GM12878 (cell line): Measurements from ENCODE around the gene RBPJ. TPM values are rescaled to one million over a fixed set of nuclear protein-coding genes. Genes with fewer than 3 reads are reported as not detected.
A peak's percentile ranks its signal among the peaks of the same experiment; 100 is the strongest.
"Not testable (repeated sequence)": the region's sequence is repeated elsewhere in the genome, so short reads cannot be mapped to it uniquely, and the experiment has no call there.

Experiments used
- ATAC-seq: fragments of 200-7000 bp; cut with Tn5 transposase; 3 replicates; pipeline ENCODE4 v1.9.1; 2020; ENCODE audit warnings: mild to moderate bottlenecking, moderate library complexity
- BruUV-seq: library from RNA; stranded (reverse); fragments of 400-500 nt; replicated peaks from 2 replicates; lab custom pipeline; 2021; lab: Mats Ljungman, UMichigan
- CTCF ChIA-PET: fragments of 300-600 bp; sonication (Branson Sonifier 250); formaldehyde crosslinking; extraction: SDS; loops from one replicate; lab custom pipeline; 2021; ENCODE audit warnings: inconsistent platforms; lab: Yijun Ruan, JAX
- POLR2A ChIA-PET: fragments of 350-600 bp; formaldehyde crosslinking; extraction: SDS; loops from one replicate; lab custom pipeline; 2021; ENCODE audit warnings: inconsistent platforms; lab: Charles Lee
- RAD21 ChIA-PET: fragments of 300-600 bp; sonication (Branson Sonifier 250); formaldehyde crosslinking; loops from one replicate; lab custom pipeline; 2023; ENCODE audit warnings: antibody characterized with exemption; ENCODE audit not compliant: unreplicated experiment; lab: Charles Lee
- SMC1A ChIA-PET: fragments of 300-600 bp; sonication (Branson Sonifier 250); formaldehyde crosslinking; loops from one replicate; lab custom pipeline; 2023; ENCODE audit not compliant: unreplicated experiment, uncharacterized antibody; lab: Charles Lee
- DNase-seq: peaks from one replicate; pipeline ENCODE4 v3.0.0-alpha.2; 2011; ENCODE audit warnings: low read depth, low spot score
- FAIRE-seq: peaks from 3 replicates; lab custom pipeline; 2011; peaks lifted over from hg19 to GRCh38; lab: Jason Lieb, UNC
- H2AFZ ChIP-seq: 2 replicates; pipeline ENCODE4 v1.6.0; 2011; ENCODE audit warnings: low read depth, low read length, control low read depth; ENCODE audit not compliant: control insufficient read depth
- H3K27ac ChIP-seq: 2 replicates; pipeline ENCODE4 v1.5.1; 2011; ENCODE audit warnings: control low read depth; ENCODE audit not compliant: control insufficient read depth, insufficient read depth
- H3K27me3 ChIP-seq, 2 experiments: replicated peaks in 1 of 2; 2 replicates each; pipeline versions ENCODE4 v1.6.0 to v1.6.1; 2011; ENCODE audit warnings: low read length in 1 of 2; ENCODE audit not compliant: control insufficient read depth in 2 of 2, insufficient read depth in 2 of 2
- H3K36me3 ChIP-seq, 2 experiments: 2 replicates each; pipeline ENCODE4 v1.5.1; 2011; ENCODE audit warnings: low read length in 1 of 2; ENCODE audit not compliant: control insufficient read depth in 2 of 2, insufficient read depth in 2 of 2
- H3K4me1 ChIP-seq: 2 replicates; pipeline ENCODE4 v1.6.1; 2011; ENCODE audit warnings: mild to moderate bottlenecking, low read length, moderate library complexity, mixed read lengths; ENCODE audit not compliant: control insufficient read depth, insufficient read depth
- H3K4me2 ChIP-seq: 2 replicates; pipeline ENCODE4 v1.6.0; 2011; ENCODE audit warnings: control low read depth; ENCODE audit not compliant: control insufficient read depth, insufficient read depth
- H3K4me3 ChIP-seq: fragments of 200-600 bp; sonication (generic); 2 replicates; pipeline ENCODE4 v1.5.1; 2016
- H3K79me2 ChIP-seq: 2 replicates; pipeline ENCODE4 v1.6.0; 2011; ENCODE audit warnings: low read length; ENCODE audit not compliant: control insufficient read depth, insufficient read depth
- H3K9ac ChIP-seq: 2 replicates; pipeline ENCODE4 v1.8.0; 2011; ENCODE audit warnings: low read length, control low read depth, mixed read lengths; ENCODE audit not compliant: control insufficient read depth, insufficient read depth
- H3K9me3 ChIP-seq: replicated peaks from 3 replicates; pipeline ENCODE4 v1.5.1; 2011; ENCODE audit warnings: mild to moderate bottlenecking, low read length; ENCODE audit not compliant: control insufficient read depth, insufficient read depth
- H4K20me1 ChIP-seq: 2 replicates; pipeline ENCODE4 v1.6.0; 2011; ENCODE audit not compliant: control insufficient read depth, insufficient read depth
- CBX5 ChIP-seq: sonication (generic); IDR thresholded peaks from 2 replicates; pipeline ENCODE4 v1.6.1; 2016; ENCODE audit warnings: low read depth, moderate library complexity, mild to moderate bottlenecking, inconsistent platforms
- MLLT1 ChIP-seq: fragments of 450-650 bp; IDR thresholded peaks from 2 replicates; pipeline ENCODE4 v1.6.1; 2016; ENCODE audit warnings: mild to moderate bottlenecking
- RELB ChIP-seq: fragments of 450-650 bp; IDR thresholded peaks from 2 replicates; pipeline ENCODE4 v1.6.1; 2017; ENCODE audit warnings: low read depth, mild to moderate bottlenecking, moderate library complexity
- WGBS: methylation state at CpG from one replicate; pipeline ENCODE4 v1.1.6; 2016; ENCODE audit warnings: low lambda C conversion rate; ENCODE audit not compliant: insufficient replicate concordance, insufficient coverage; ENCODE audit errors: missing lambda C conversion rate; 5-methylcytosine and 5-hydroxymethylcytosine counted together
- in situ Hi-C: fragments of 300-500 bp; cut with MboI; formaldehyde crosslinking; loops from 9 replicates; pipeline ENCODE4 v1.14.3; 2018; ENCODE audit warnings: mixed read lengths
- intact Hi-C: fragments of 100-400 bp; cut with micrococcal nuclease; formaldehyde crosslinking; loops from one replicate; pipeline ENCODE4 v1.14.2; 2022; ENCODE audit not compliant: unreplicated experiment
- polyA plus RNA-seq, 11 experiments: library from polyadenylated mRNA; depleted of rRNA in 4 of 11; unstranded in 6 of 11; stranded (reverse) in 5 of 11; fragments of >200 nt; fragmentation: Nextera tagmentation in 4 of 11; fragmentation: Illumina TruSeq in 1 of 11; extraction: Ambion mirVana in 4 of 11; extraction: Trizol in 1 of 11; gene quantifications; 1 replicate in 1 of 11; 2 replicates in 10 of 11; pipeline versions ENCODE4 v1.2.1 to v1.2.3, GENCODE V29; 2011 to 2016; ENCODE audit warnings: inconsistent platforms in 2 of 11, missing spikeins in 2 of 11, low read depth in 1 of 11
- total RNA-seq, 4 experiments: library from RNA; depleted of rRNA in 3 of 4; stranded (reverse); fragments of >200 nt in 3 of 4; fragmentation: Illumina TruSeq in 1 of 4; extraction: Trizol in 1 of 4; gene quantifications; 2 replicates each; pipeline versions ENCODE4 v1.2.1 to v1.2.3, GENCODE V29; 2013 to 2021

Gene RBPJ
- total and polyA plus RNA-seq, 10 of the 15 experiments (the other 5 are each of a cell fraction or from before 2014, with no cell fraction given), result 24.5 to 87.6 (median 41.6) TPM

GRCh38 chr4:26315316-26315932 is 5.4 kb upstream of the RBPJ start:
- SMC1A ChIA-PET, CTCF ChIA-PET, H3K4me2 ChIP-seq: not testable (repeated sequence)

More at GRCh38 chr4:26315316-26315932, 5.4 kb upstream of the RBPJ start:
- H3K4me3 ChIP-seq, ATAC-seq, H3K79me2 ChIP-seq, H2AFZ ChIP-seq, RAD21 ChIA-PET, in situ Hi-C loops, H3K4me1 ChIP-seq, H4K20me1 ChIP-seq, H3K9ac ChIP-seq, DNase-seq, POLR2A ChIA-PET, BruUV-seq, FAIRE-seq, H3K27me3 ChIP-seq, H3K36me3 ChIP-seq, H3K27ac ChIP-seq: not testable (repeated sequence)
- TF ChIP-seq MLLT1 (0 out of 2 replicates have a peak, but pooled peaks have one; percentile 23), CBX5 (0 out of 2 replicates have a peak, but pooled peaks have one; percentile 77), RELB (peak; percentile 39; the same call in 1 of the 2 replicates)
- intact Hi-C loops, result loop anchor here (5.0 kb wide), 1 partner anchor 388 kb away; no protein-coding TSS in a partner anchor
- H3K9me3 ChIP-seq, result peaks cover 13% of the 10 kb centered on the region
- 76% methylated on average over 8 of the region's 8 CpGs for WGBS
